ENCODE measurements around the gene PDSS2.
A peak's percentile ranks its signal among the peaks of the same experiment; 100 is the strongest.

PDSS2 gene

GRCh38 chr6:107115695-107116327, 343.6 kb downstream of the PDSS2 start:
- TF ChIP-seq, protein P1, sequence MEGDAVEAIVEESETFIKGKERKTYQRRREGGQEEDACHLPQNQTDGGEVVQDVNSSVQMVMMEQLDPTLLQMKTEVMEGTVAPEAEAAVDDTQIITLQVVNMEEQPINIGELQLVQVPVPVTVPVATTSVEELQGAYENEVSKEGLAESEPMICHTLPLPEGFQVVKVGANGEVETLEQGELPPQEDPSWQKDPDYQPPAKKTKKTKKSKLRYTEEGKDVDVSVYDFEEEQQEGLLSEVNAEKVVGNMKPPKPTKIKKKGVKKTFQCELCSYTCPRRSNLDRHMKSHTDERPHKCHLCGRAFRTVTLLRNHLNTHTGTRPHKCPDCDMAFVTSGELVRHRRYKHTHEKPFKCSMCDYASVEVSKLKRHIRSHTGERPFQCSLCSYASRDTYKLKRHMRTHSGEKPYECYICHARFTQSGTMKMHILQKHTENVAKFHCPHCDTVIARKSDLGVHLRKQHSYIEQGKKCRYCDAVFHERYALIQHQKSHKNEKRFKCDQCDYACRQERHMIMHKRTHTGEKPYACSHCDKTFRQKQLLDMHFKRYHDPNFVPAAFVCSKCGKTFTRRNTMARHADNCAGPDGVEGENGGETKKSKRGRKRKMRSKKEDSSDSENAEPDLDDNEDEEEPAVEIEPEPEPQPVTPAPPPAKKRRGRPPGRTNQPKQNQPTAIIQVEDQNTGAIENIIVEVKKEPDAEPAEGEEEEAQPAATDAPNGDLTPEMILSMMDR (IDR thresholded peaks at IDR 0.05) = no peak
- H3K27ac ChIP-seq = peak overlapping the region in 1 of 2 donors; percentile 80
- peak overlapping the region; percentile 96 for H3K4me3 ChIP-seq
- DNase-seq (ENCODE audit: low spot score) = no peak

DNA sequence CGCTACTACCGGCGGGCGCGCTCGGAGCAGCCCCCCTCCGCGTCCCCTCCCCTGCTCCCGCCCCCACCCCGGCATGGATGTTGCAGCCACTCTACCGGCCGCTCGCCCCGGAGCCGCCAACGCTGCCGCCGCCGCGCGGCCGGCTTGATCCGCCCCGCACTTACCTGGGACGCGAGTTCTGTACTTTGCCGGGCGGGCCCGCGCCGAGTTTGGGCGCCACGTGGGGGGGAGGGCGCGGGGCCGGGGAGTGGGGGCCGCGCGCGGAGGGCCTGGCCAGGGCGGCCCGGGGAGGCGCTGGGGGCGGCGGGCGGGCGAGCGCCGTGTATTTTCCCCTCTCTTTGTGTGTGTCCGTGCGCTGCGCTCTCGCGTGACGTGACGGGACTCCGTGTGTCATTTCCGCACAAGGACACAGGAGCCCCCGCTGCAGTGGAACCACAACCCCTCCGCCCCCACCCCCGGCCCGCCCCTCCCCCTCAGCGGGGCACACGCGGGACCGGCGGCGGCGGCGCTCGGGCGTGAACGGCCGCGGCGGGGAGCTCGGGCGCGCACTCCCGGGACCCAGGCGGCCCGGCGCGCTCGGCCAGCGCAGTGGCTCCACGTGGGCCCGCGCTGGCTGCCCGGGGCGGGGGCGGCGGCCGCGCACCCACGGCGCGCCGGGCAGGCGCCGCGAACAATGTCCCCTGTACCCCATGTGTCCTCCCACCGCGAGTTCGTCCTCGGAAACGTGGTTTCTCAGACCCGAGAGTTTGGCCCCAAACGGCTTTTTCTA, 344.3 kb downstream of the PDSS2 start, which contains the start of gene BEND3:
TSS of gene BEND3 (minus strand) at position 590 of the 769 bp plus-strand sequence. CDS start 16,230 bp downstream, outside the sequence.
- H3K4me3 ChIP-seq = peak within 1 kb of the TSS; percentile 96
- TF ChIP-seq, protein P1 (IDR thresholded peaks at IDR 0.05) = no peak
- peak within 1 kb of the TSS; percentile 38 to 80 for H3K27ac ChIP-seq
- no peak for DNase-seq (ENCODE audit: low spot score)

GRCh38 chr6:107114213-107114925, 345.0 kb downstream of the PDSS2 start:
- DNase-seq (ENCODE audit: low spot score) = peak; percentile 82

GRCh38 chr6:107110200-107110599, 349.2 kb downstream of the PDSS2 start:
- TF ChIP-seq, protein P1 (IDR thresholded peaks at IDR 0.05) = no peak
- Histone ChIP-seq H3K4me3 (no peak overlapping the region), H3K27ac (no peak overlapping the region)
- no peak for DNase-seq (ENCODE audit: low spot score)

More at GRCh38 chr6:107114213-107114925, 345.0 kb downstream of the PDSS2 start:
- TF ChIP-seq, protein P1 (IDR thresholded peaks at IDR 0.05) = peak; percentile 97
- peak overlapping the region; percentile 96 for H3K4me3 ChIP-seq
- peak overlapping the region; percentile 38 to 80 for H3K27ac ChIP-seq

GRCh38 chr6:107108201-107108890, 351.0 kb downstream of the PDSS2 start:
- TF ChIP-seq, protein P1 (IDR thresholded peaks at IDR 0.05) = no peak
- Histone ChIP-seq H3K4me3 (no peak overlapping the region), H3K27ac (no peak overlapping the region)
- DNase-seq (ENCODE audit: low spot score) = no peak

DNA sequence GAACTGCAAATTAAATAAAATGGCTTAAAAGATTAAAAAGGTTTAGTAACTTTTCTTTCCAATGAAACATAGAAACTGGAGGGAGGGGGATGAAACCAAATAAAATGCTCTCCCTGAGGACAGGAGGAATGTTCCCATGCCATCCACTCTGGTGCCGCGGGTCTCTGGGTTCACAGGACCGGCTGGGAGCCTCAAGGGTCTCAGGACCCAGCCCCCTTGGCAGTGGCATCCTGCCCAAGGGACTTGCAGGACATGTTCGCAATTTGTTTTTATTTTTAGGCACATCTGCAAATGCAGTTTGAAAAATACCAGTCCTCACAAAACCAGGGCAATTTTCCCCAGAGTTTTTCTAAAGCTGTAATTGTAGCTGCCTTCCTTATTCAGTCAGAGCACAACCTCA, 351.6 kb downstream of the PDSS2 start:
- Histone ChIP-seq H3K27ac (no peak overlapping the region), H3K4me3 (no peak overlapping the region)
- DNase-seq (ENCODE audit: low spot score) = no peak
- TF ChIP-seq, protein P1 (IDR thresholded peaks at IDR 0.05) = no peak
